Neutrophil (primary cell): ENCODE data around the gene HDAC7.

Experiments
- H3K27ac ChIP-seq: fragments of 200-600 bp; sonication (generic); 2 replicates; pipeline ENCODE4 v1.5.1; 2016; ENCODE audit warnings: mild to moderate bottlenecking, moderate library complexity
- H3K27me3 ChIP-seq: fragments of 200-600 bp; sonication (generic); 2 replicates; pipeline ENCODE4 v1.6.0; 2016; ENCODE audit warnings: mild to moderate bottlenecking
- H3K36me3 ChIP-seq: fragments of 200-600 bp; sonication (generic); 2 replicates; pipeline ENCODE4 v1.5.1; 2017
- H3K4me1 ChIP-seq, 2 experiments: fragments of 200-600 bp in 1 of 2; sonication (generic) in 1 of 2; 1 replicate in 1 of 2; 2 replicates in 1 of 2; pipeline versions ENCODE4 v1.5.1 to v1.6.1; 2013 to 2016; ENCODE audit warnings: low read depth in 1 of 2, low read length in 1 of 2, mild to moderate bottlenecking in 1 of 2, moderate library complexity in 1 of 2; ENCODE audit not compliant: control insufficient read depth in 1 of 2, insufficient read depth in 1 of 2
- H3K4me3 ChIP-seq, 2 experiments: fragments of 200-600 bp in 1 of 2; sonication (generic) in 1 of 2; 1 replicate in 1 of 2; 2 replicates in 1 of 2; pipeline ENCODE4 v1.5.1; 2013 to 2016; ENCODE audit warnings: low read depth in 1 of 2, low read length in 1 of 2, mild to moderate bottlenecking in 1 of 2, moderate library complexity in 1 of 2
- H3K9me3 ChIP-seq: fragments of 200-600 bp; sonication (generic); 2 replicates; pipeline ENCODE4 v1.5.1; 2016
- TF ChIP-seq, protein P1 (sequence below): fragments of 200-600 bp; sonication (generic); IDR thresholded peaks from 2 replicates; pipeline ENCODE4 v1.5.1; 2016; ENCODE audit warnings: antibody characterized with exemption

HDAC7 gene

DNA sequence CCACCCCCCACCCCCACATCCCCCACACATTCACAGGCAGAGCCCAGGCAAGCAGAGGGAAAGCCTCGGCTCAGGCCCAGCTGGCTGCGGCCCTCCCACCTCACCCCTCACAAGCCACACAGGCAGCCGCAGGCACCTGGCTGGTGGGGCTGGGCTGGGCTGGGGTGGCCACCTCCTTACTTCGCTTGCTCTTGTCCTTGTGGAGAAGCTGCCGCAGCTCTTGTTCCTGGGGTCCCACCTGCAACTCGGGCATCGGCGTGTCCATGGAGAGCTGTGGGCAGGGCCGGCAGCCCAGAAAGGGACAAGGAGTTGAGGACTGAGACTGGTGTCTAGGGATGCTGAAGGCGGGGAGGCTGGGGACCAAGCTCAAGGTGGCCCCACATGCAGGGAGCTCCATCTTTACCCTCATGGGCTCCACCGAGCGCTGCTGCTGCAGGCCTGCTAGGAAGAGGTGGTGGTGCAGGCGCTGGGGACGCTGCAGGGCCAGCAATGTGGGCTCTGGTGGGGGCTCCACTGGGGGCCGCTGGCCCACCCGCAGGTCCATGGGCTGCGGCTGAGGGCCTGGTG, 21.2 kb downstream of the HDAC7 start:
- TF ChIP-seq, protein P1, sequence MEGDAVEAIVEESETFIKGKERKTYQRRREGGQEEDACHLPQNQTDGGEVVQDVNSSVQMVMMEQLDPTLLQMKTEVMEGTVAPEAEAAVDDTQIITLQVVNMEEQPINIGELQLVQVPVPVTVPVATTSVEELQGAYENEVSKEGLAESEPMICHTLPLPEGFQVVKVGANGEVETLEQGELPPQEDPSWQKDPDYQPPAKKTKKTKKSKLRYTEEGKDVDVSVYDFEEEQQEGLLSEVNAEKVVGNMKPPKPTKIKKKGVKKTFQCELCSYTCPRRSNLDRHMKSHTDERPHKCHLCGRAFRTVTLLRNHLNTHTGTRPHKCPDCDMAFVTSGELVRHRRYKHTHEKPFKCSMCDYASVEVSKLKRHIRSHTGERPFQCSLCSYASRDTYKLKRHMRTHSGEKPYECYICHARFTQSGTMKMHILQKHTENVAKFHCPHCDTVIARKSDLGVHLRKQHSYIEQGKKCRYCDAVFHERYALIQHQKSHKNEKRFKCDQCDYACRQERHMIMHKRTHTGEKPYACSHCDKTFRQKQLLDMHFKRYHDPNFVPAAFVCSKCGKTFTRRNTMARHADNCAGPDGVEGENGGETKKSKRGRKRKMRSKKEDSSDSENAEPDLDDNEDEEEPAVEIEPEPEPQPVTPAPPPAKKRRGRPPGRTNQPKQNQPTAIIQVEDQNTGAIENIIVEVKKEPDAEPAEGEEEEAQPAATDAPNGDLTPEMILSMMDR, result no peak
- Histone ChIP-seq H3K9me3 (no peaks in the 10 kb centered on the region), H3K27me3 (no peaks in the 10 kb centered on the region), H3K36me3 (peaks cover 59% of the 10 kb centered on the region), H3K4me3 (no peak overlapping the region), H3K27ac (no peak overlapping the region), H3K4me1 (peaks cover 35 to 37% of the 10 kb centered on the region in 2 experiments)

DNA sequence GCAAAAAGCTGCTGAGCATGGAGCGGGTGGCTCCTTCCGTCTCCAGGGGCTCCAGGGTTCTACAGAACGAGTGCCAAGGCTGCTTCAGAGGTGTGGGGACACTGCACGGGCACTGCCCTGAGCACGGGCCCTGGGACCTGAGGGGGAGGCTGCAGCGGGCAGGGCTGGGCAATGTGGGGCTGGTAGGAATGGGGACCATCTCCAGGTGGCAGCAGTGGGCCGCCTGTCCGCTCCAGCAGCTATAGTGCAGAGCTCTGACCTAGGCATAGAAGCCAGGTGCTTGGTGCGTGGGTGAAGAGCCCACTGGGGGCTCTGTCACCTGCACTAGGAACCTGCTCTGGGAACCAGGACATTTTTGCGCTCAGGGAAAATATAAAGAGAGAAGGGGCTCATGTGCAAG, 22.3 kb downstream of the HDAC7 start:
- Histone ChIP-seq H3K4me3 (no peak overlapping the region), H3K9me3 (no peaks in the 10 kb centered on the region), H3K36me3 (peaks cover 69% of the 10 kb centered on the region), H3K27me3 (no peaks in the 10 kb centered on the region), H3K4me1 (peaks cover 25 to 27% of the 10 kb centered on the region in 2 experiments), H3K27ac (no peak overlapping the region)
- TF ChIP-seq, protein P1, result no peak

DNA sequence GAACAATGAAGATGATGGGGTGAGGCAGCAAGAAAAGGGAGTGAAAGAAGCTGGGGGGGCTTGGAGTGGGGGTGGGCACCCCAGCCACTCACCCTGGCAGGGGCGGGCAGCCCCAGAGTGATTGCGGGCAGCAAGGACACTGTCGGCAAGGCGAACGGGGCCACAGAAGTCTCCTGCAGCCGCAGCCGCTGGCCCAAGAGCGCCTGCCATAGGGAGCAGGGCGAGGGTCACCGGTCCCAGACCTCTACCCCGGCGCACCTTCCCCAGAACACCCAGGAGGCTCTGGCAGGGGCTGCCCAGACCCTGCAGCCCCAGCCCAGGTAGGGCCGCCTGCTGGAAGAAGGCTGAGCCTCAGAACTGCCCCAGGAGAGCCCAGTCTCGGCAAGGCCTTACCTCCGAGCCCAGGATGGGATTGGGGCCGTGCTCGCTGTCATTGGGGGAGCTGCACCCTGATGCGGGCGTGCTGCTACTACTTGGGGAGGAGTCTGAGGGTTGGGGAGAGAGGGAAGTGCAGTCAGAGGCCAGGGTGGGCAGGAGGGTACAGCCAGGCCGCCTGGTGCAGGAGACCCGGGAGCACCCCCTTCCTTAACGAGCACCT, 23.8 kb downstream of the HDAC7 start:
- Histone ChIP-seq H3K9me3 (no peaks in the 10 kb centered on the region), H3K27me3 (no peaks in the 10 kb centered on the region), H3K4me3 (no peak overlapping the region), H3K4me1 (peaks cover 10 to 12% of the 10 kb centered on the region in 2 experiments), H3K36me3 (peaks cover 84% of the 10 kb centered on the region), H3K27ac (no peak overlapping the region)
- TF ChIP-seq, protein P1, result no peak

DNA sequence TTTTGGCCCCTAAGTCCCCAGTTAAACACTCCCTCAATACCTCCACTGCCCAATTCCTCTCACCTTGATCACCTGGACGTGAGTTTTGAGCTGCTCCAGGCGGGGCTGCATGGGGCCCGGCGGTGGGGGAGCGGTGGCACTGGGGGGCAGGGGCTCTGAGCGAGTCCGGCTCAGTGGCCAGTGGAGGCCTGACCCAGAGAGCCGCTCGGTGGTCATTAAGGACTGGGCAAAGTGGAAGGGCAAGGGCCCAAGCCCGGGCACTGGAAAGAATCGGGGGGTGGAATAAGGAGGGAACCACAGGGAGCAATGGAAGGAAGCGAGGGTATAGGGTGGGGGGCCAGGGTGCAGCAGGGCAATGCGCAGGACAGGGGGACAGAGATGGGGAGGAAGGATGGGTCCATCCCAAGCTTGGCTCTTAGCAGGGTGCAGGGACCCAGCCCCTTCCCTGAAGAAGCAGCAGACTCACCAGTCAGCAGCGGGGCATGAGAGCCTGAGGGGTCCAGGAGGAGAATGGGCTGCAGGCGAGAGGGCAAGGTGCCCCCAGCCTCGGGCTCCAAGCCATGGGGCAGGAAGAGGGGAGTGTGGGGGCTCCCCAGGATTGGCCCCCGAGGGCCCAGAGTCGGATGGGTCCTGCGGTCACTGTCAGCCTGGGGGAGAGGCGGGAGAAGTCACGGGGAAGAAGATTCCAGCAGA, 24.4 kb downstream of the HDAC7 start:
- Histone ChIP-seq H3K27me3 (no peaks in the 10 kb centered on the region), H3K9me3 (no peaks in the 10 kb centered on the region), H3K27ac (no peak overlapping the region), H3K4me3 (no peak overlapping the region), H3K36me3 (peaks cover 91% of the 10 kb centered on the region), H3K4me1 (peaks cover 8 to 10% of the 10 kb centered on the region in 2 experiments)
- TF ChIP-seq, protein P1, result no peak

DNA sequence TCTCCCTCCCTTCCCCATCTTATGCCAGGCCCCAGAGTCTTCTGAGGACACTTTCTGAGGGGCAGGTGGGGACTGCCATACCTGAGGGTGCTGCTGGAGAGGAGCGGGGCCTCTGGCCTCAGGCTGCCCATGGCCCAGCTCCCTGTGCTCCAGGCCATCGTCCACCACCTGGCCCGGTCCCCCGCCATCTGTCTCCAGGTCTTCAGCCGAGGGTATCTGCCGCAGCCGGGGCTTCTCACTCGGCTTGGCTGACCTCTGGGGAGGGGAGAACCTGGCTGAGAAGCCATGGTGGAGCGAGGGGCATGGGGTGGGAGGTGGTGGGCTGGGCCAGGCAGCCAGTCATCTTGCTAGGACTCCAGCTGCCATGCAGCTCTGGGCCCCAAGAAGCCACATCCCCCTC, 25.0 kb downstream of the HDAC7 start:
- Histone ChIP-seq H3K36me3 (peaks cover 97% of the 10 kb centered on the region), H3K27ac (no peak overlapping the region), H3K4me3 (no peak overlapping the region), H3K27me3 (no peaks in the 10 kb centered on the region), H3K4me1 (peaks cover 3 to 4% of the 10 kb centered on the region in 2 experiments), H3K9me3 (no peaks in the 10 kb centered on the region)
- TF ChIP-seq, protein P1, result no peak
